ENCODE results near the gene APLF. TPM values are rescaled to one million over a fixed set of nuclear protein-coding genes. Genes with fewer than 3 reads are reported as not detected.

The APLF gene
- 1 to 10 TPM; 2.8 to 4.3 (median 3.6) TPM for total RNA-seq
- 1 to 10 TPM in 2 of 3 donors, under 1 TPM in 1; 0.52 to 1.6 (median 1.4) TPM for polyA plus RNA-seq
- long read RNA-seq, donor 1, partial matches to known transcripts: 0 of 1 reads
- long read RNA-seq, donor 1, other reads (novel, unspliced or antisense): 0 of 1 reads
- long read RNA-seq, donor 2, partial matches to known transcripts: 0 of 4 reads
- long read RNA-seq, donor 2, other reads (novel, unspliced or antisense): 4 of 4 reads

- ATAC-seq (peak; percentile 98), DNase-seq (peak; percentile 96 to 98)
- Histone ChIP-seq H3K27ac (peak within 1 kb of the TSS; percentile 88), H3K9me3 (no peaks in the 10 kb centered on the region), H3K36me3 (ENCODE audit: insufficient read depth in 1 of 2, low read depth in 1 of 2) (peaks cover 0 to 14% of the 10 kb centered on the region in 2 donors), H3K27me3 (ENCODE audit: insufficient read depth in 3 of 3, low read length in 2 of 3) (no peaks in the 10 kb centered on the region), H3K4me1 (peaks cover 8% of the 10 kb centered on the region), H3K4me3 (peak within 1 kb of the TSS; percentile 96)
- 0 to 1% (median 1%) methylated on average over 77 to 82 of the region's 82 CpGs for WGBS, 3 donors
- intact Hi-C loops (cut with DNase I): loop anchor here in 1 of 2 donors (2.0 to 5.0 kb wide), 2 partner anchors 55 to 247 kb away; no protein-coding TSS in a partner anchor
- TF ChIP-seq, protein P1, sequence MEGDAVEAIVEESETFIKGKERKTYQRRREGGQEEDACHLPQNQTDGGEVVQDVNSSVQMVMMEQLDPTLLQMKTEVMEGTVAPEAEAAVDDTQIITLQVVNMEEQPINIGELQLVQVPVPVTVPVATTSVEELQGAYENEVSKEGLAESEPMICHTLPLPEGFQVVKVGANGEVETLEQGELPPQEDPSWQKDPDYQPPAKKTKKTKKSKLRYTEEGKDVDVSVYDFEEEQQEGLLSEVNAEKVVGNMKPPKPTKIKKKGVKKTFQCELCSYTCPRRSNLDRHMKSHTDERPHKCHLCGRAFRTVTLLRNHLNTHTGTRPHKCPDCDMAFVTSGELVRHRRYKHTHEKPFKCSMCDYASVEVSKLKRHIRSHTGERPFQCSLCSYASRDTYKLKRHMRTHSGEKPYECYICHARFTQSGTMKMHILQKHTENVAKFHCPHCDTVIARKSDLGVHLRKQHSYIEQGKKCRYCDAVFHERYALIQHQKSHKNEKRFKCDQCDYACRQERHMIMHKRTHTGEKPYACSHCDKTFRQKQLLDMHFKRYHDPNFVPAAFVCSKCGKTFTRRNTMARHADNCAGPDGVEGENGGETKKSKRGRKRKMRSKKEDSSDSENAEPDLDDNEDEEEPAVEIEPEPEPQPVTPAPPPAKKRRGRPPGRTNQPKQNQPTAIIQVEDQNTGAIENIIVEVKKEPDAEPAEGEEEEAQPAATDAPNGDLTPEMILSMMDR (IDR thresholded peaks at IDR 0.05): no peak
Measured at GRCh38 chr2:68467077-68467960, at the start of gene APLF, which contains the start of gene FBXO48. Gene APLF, plus strand, starts transcription at chr2:68467585. Its CDS starts 147 bp downstream, at chr2:68467732. Gene FBXO48, minus strand, starts transcription at chr2:68467294. Its CDS starts 2,149 bp downstream, at chr2:68465145.

GRCh38 chr2:68417926-68418325, 49.5 kb upstream of the APLF start:
- intact Hi-C loops (cut with DNase I): no loop called here
- ATAC-seq (no peak), DNase-seq (no peak)
- TF ChIP-seq, protein P1 (IDR thresholded peaks at IDR 0.05): no peak
- no peaks in the 10 kb centered on the region for H3K9me3 ChIP-seq
- no peak overlapping the region for H3K27ac ChIP-seq
- whole genome bisulfite sequencing, 3 donors: 28 to 89% (median 33%) methylated on average over 1 of the region's 1 CpG
- no peaks in the 10 kb centered on the region for H3K36me3 ChIP-seq (ENCODE audit: insufficient read depth in 1 of 2, low read depth in 1 of 2)
- peaks cover 0 to 2% (median 0%) of the 10 kb centered on the region in 3 donors for H3K27me3 ChIP-seq (ENCODE audit: insufficient read depth in 3 of 3, low read length in 2 of 3)
- no peaks in the 10 kb centered on the region for H3K4me1 ChIP-seq
- no peak overlapping the region for H3K4me3 ChIP-seq

DNA sequence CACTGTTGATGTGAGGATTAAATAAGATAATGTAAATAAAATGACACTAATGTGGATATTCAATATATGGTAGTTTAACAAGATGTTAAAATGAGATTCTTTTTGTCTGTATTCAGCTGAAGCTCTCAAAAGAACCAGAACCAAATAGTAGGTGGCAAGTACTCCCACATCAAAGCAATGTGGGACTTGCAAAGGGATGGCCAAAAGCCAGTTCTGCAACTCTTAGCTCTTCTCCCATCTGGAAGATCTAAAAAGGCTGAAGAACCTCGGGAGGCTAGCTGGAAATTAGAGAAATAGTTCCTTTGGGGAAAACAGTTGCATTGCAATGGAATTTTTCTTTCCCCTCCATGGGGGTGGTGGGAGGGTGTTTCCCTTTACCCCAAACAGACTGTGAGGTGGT, 49.0 kb upstream of the APLF start:
- intact Hi-C loops (cut with DNase I): no loop called here
- DNase-seq (no peak), ATAC-seq (no peak)
- Histone ChIP-seq H3K27ac (no peak overlapping the region), H3K4me3 (no peak overlapping the region), H3K36me3 (ENCODE audit: insufficient read depth in 1 of 2, low read depth in 1 of 2) (no peaks in the 10 kb centered on the region), H3K9me3 (no peaks in the 10 kb centered on the region), H3K4me1 (no peaks in the 10 kb centered on the region), H3K27me3 (ENCODE audit: insufficient read depth in 3 of 3, low read length in 2 of 3) (peaks cover 0 to 2% (median 2%) of the 10 kb centered on the region in 3 donors)
- 38 to 48% (median 39%) methylated on average over 1 of the region's 1 CpG for WGBS, 3 donors
- TF ChIP-seq, protein P1 (IDR thresholded peaks at IDR 0.05): no peak

DNA sequence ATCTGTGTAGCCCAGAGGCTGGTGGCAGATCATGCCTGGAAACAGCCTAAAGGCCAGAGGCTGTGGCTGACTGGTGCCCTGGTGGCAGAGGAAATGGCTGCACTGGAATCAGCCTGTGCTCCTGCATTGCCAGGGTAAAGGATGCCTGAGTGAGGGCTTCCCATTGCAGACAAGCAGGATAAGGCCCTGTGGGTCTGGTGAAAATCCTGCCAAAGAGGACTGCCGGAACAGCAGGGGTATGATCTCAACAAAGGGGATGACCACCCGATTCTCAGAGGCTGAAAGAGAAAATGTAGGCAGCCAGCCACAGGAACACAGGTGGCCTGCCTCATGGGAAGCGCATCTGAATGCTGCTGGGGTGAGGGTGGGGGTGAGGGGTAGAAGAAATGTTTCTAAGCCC, 48.5 kb upstream of the APLF start:
- intact Hi-C loops (cut with DNase I): no loop called here
- Histone ChIP-seq H3K27ac (no peak overlapping the region), H3K9me3 (no peaks in the 10 kb centered on the region), H3K36me3 (ENCODE audit: insufficient read depth in 1 of 2, low read depth in 1 of 2) (no peaks in the 10 kb centered on the region), H3K4me1 (no peaks in the 10 kb centered on the region), H3K4me3 (no peak overlapping the region), H3K27me3 (ENCODE audit: insufficient read depth in 3 of 3, low read length in 2 of 3) (peaks cover 0 to 2% (median 2%) of the 10 kb centered on the region in 3 donors)
- DNase-seq (no peak), ATAC-seq (no peak)
- TF ChIP-seq, protein P1 (IDR thresholded peaks at IDR 0.05): no peak
- WGBS, 3 donors: 52 to 60% (median 54%) methylated on average over 3 of the region's 3 CpGs

All from psoas muscle (tissue), 8 donors.